Activated CD8-positive, alpha-beta memory T cell treated with anti-CD3 and anti-CD28 coated beads for 1 hour (primary cell): ENCODE measurements around the gene HYAL3.

Experiments
- DNase-seq, 2 donors: peaks; one replicate each; pipeline ENCODE4 v3.0.0-alpha.2; 2020; ENCODE audit warnings: low read depth in 1 of 2; ENCODE audit errors: extremely low read depth in 1 of 2

HYAL3 gene

DNA sequence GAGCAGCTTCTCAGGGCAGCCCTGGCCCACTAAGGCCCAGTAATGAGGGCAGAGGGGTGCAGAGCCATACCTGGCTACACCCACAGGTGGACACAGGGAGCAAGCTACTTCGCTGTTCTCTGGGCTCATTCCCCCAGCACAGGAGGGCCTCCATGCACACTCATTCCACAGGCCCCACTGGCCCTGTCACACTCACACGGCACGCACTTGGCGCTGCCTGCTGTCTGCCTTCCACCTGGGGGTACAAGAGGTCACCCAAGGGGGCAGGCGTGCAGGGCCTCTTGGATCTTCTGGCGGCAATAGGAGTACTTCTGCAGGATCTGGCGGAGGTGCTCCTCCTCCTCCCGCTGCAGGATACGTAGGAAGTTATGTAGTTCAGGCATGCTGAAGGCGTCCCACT lies 31.1 kb upstream of the HYAL3 start:
- DNase-seq, result no peak

DNA sequence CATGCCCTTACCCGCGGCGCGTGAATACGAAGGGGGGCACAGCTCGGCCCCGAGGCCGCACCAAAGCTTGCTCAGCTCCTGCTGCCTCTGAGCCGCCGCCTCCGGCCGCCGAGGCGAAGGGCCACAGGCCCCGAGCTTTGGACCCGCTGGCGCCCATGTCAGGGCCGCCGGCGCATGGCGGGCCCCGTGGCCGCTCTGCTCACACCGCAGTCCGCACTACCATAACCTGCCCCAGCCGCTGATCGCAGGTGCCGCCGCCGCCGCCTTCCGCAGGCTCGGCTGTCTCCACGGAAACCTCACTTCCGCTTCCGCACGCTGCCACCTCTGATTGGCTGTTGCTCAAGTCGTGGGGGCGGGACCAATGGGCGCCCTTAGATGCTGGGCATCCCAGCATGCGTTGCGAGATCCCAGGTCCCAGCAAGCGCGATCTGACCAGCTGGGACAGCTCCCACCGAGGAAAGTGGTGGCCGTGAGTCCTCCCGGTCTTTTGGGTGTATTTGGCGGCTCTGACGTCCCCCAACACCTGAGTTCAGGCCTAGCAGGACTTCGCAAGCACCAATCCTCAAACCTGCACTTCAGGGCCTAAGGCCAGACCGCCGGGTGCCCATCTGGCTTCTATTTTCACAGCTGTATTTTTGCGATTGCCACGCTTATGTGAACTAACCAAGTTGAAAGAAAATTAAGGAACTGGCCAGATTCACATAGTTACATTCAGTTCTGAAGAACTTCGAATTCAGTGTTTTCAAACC lies 28.9 kb upstream of the HYAL3 start, which contains the start of gene TUSC2:
Gene TUSC2, minus strand, starts transcription at position 281 of the 749 bp plus-strand sequence. Its CDS starts 124 bp downstream, at position 157.
- peak; percentile 86 to 91 for DNase-seq

DNA sequence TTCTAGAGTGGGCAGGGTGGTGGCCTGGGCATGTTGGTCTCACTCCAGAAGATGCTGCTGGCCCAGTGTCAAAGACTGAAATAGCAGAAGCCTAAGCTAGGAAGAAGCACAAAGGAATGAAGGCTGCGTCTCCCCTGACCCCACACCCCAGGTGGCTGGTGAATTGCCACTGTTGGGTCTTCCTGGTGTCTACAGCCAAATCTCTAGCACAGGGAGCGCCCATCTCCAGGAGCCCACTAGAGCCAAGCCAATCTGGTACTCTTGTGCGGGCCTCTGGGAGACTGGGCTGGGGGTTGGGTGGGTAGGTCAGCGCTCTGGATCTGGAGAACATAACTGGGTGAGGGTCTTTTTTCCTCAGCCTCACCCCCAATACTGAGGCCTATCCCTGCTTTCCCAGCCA lies 27.9 kb upstream of the HYAL3 start:
- DNase-seq, result no peak

DNA sequence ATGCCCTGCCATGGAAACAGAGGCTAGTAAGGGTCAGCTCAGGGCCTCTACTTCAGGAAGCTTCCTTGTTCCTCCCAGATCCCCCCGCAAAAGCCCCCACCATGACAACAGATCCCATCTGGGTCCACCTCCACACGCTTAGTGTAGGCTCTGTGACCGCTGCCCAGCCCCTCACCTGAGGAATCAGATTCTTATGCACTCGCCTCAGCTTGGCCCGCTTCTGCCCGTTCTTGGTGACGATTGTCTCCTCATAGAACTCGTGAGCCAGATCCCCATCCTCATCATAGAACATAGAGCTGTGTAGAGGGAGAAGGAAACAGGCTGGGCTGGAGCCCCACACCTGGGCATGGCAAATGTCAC lies 27.0 kb upstream of the HYAL3 start:
- DNase-seq, result no peak

DNA sequence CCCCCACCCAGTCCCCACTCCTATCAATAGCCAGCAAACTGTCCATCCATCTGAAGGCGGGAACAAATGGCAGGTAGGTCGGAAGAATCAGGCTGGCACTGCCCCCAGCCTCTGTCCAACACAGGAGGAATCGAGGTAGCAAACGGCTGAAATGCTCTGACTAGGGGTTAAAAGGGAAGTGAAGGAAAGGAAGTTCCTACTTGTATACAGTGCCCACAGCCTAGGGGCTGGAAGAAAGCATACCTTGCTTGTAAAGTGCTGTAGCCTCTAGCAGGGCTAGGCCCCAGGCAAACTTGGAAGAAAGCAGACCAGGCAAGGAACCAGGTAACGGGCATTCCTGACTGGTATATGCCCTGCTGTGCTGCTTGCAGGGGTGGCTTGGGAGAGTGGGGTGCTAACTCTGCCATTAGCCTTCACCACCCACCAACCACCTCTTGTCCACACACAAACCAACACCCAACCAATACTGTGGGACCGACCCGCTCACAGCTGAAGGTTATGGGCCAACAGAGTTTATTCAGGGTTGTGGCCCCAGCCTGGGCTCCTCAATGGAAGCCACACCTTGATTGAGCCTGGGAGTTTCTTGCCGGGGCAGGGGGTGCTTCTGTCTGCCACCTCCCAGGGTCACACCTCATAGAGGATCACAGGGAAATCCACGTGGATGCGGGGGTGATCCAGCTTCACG lies 26.4 kb upstream of the HYAL3 start:
- DNase-seq, result no peak

DNA sequence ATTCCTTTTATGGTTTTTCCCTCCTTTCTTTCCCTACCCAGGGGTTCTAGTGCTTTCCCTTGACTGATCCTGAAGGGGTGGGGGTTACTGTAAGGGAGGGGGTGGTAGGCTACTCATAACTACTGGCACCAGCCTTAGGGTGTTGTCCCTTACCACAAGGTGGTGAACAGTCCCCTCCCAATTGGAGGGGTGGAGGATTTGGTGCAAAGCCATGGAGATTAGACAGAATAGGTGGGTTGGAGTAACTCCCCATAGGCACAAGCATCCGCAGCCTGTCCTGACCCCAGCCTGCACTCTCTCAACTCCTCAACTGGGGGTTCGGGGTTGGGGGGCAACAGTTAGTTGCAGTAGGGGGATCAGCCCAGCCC lies 25.9 kb upstream of the HYAL3 start:
- DNase-seq, result no peak

DNA sequence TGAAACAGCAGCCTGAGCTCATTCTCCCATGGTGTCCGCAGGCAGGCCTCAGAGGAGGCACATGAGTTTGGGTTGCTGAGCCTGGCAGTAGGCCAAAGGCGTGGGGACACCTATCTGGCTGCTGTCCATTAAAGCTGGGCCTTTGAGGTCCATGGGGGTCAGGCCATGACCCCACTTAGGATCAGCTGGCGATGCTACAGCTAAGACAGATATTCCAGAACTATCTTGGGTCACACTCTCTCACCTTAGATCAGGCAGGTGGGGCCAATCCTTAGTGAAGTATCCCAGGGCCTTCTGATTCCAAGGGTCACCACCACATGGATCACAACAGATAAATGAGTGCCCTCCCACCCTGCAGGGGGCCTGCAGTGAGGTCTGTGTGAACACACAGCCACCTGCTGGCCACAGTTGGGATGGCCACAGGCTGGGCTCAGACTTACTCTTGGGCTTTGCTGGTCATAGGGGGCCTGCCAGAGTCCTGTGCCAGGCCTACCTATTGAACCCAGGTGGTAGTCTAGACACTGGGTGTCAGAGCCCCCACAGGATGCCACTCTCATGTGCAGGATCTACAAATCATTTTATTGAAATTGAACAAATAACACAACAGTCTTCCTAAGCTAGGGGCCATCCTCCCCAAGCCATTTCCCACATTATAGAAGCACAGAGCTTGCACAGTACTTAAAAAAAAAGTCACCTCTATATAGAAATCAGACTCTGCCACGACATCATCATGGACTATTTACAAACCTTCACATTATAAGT lies 25.3 kb upstream of the HYAL3 start:
- peak in 1 of 2 donors; percentile 39 for DNase-seq

DNA sequence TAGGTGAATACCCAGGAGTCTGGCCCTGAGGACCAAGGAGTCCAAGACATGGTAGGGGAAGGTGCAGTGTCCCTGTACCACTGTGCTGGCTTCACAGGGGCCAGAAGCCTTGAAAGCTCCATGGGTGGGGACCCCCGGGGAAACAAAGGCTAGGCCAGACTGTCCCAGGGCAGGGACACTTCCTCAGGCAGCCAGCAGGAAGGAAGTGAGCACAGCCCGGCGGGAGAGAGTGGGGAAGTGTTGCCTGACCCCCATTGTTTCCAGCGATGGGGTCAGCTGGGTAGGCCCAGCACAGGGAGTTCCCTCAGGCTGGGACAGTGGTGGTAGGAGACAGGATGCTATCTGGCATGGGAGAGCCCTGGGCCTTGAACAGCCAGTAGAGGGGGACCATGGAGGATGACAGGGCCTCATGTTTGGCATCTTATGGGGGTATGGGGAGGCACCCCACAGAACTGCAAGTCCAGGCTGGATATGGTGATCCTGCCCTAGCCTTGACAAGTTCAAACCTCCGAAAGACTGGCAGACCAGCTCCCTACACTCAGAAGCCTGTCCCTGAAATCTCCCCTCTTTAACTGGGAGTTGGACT lies 24.5 kb upstream of the HYAL3 start:
- no peak for DNase-seq

DNA sequence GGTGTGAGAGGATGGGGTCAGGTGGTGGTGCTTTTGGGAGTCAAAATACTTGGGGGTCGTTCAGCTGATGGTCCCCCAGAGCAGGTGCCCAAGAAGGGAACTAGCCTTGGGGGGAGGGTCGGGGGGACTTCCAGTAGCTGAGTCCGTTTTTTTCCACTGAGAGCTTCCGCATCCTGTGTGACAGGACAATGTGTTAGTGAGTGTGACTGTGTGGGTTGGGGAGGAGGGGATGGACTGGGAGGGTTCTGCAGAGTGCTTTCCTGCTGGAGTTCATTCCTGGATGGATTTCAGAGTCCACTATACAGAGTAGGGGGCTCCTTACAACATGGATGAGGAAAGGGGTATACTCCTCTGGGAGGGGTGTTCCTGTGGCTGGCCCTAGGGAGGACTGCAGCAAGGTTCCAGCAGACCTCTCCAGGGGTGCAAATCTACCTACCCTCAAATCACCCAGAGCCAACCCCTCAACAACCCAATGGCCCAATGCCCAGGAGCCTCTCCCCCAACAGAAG lies 23.9 kb upstream of the HYAL3 start:
- no peak for DNase-seq

DNA sequence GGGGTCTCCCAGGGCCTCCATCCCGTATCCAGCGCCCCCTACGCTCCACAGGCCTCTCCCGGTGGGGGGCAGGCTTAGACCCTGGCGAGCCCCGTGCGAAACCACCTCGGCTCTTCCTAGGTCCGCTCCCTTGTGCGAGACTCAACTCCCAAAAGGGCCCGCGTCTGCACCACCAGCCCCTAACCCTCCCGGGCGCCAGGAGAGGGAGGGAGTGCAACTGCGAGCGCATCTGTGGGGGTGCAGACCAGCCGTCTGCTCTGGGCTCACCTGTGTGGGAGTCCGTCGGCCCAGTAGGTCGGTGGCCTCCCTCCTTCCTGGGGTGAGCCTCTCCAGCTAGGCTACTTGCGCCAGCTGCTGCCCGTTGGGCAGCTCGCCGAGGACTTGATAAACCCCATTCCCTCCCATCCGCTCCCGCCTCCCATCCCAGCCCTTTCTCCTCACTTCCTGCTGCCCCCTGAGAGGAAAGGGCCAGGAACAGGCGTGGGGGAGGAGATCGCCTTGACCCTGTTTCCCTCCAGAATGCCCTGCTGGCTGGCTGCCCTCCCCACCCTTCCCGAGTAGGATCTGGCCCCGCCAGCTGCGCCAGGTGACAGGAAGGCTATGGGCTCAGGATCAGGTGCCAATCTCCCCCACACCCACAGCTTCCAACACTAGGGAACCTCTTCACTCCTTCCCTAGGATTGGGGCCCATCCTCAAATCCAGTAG lies 23.3 kb upstream of the HYAL3 start, which contains the start of gene HYAL2:
Gene HYAL2, minus strand, starts transcription at position 360 of the 706 bp plus-strand sequence. CDS start 2,256 bp downstream, outside the sequence.
- DNase-seq, result no peak

DNA sequence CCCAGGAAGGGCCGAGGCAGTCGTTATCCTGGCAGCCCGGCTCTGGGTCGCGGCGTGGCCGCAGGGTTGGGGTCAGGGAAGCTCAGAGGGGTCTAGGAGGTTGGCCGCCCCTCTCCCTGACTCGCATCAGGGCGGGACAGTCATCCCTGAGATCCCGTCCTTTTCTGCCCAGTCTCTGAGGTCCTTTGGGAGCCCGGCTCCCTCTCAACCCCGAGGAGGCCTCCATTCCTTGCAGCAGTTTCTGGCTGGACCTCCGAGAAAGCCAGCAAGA lies 22.8 kb upstream of the HYAL3 start:
- no peak for DNase-seq

DNA sequence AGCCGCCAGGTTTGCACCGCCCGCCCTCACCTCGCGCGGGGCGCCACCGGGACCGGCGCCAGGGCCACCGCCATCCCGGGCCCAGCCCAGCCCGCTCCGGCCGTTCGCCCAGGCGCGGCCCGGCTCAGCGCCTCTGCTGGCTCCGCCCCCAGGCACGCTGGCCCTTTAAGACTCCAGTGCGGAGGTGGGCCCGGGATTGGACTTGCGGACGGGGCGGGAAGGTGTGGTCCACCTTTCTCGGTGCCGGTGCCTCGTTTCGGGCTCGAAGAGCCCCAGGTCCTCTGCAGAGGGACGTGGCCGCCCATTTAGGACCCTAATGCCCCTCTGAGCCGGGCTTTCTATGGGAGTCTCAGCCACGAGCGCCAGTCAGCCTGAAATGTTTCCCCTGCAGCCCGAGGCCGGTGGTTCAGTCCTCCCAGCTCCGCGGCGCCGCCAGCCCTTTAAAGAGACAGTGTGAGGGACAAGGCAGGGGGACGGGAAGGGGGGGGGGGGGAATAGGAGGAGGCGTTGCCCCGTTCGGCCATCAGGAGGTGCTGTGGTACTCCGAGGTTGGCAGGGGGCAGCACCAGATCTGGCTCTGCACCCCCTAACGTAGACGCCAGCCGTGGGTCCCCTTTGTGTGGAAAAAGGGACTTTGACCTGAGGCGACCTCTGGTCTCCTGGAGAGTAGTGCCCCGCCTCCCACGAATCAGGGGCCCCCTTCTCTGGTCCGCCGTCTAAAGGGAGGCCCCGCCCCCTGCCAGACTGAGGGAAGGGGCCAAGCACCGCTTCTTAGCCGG lies 22.3 kb upstream of the HYAL3 start:
- DNase-seq, result peak; percentile 43 to 67

DNA sequence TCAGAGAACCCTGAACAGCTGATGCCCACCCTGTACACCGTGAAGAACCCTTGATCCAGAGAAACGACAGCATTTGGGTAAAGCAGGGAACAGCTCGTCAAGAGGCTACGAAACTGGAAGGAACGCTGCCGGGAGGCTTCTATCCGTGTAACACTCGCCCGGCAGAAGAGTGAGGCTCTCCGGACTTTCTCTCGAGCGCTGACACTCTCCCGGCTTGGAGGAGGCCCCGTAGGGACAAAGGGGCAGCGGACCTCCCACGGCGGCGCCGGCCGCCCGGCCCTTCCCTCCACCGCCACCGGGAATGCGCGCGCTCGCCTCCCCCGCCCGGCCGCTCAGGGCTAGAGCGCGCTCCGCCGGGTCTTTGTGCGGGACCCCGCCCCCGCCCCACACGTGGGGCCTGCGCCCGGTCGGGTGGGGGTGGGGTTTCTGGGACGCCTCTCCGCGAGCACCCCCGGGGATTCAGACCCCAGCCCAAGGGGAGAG lies 21.7 kb upstream of the HYAL3 start:
- peak in 1 of 2 donors; percentile 38 for DNase-seq

DNA sequence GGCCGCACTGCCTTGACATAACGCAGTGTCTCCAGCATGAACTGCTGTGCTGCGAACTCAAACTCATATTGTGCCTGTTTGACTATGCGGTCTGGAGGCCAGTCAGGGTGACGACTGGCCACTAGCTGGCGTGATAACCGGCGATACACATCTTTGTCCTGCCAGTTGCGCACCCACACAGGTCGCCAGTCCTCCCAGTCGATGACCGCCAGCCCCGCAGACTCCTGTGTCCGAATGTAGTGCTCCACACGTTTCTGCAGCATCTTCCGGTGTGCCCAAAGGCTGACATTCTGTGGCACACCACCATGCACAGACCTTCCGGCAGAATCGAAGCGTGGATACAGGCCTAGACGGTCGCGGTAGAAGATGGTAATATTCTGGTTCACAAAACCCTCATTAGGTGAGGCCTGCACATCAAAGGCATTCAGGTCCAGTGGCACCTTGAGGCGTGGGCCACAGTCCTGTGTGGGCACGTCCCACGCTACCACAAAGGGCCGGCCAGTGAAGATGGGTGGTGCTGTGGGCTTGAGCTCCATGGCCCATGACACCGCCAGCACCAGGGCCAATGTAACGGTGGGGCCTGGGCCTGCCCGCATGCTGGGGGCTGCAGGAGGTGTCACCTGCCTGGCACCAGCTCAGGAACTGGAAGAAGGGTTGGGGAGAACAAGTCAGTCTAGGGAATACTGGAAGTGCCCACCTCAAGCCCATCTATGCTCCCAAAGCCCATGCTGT lies 20.9 kb upstream of the HYAL3 start:
- no peak for DNase-seq

DNA sequence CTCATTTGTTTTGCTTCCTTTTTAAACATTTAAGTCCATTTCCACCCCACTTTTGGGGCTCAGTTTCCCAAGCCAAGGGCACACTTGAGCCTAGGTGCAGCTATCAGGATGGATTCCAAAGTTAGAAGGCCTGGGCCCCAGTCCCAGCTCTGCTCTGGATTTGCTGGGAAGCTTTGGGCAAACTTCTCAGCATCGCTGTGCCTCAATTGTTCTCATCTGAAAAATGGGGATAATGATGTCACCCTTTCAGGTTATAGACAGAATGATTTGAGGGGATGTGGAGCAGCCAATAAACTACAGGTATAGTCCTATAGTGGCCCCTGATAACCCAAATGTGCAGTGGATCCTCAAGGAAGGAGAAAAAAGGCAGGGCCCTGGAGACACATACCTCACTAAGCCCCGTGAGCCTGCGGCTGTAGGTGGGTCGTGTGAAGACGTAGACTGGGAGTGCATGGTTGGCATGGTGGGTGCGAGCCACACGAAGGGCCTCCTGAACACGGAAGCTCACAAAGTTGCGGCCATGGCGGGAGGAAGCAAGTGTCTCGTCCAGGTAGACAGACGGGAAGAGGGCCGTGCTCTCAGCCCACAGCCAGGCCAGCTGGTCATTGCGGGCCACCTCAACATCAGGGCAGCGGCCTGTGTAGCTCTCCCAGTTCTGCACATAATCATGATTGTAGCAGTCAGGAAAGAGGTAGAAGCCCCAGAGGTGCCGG lies 20.1 kb upstream of the HYAL3 start:
- no peak for DNase-seq

DNA sequence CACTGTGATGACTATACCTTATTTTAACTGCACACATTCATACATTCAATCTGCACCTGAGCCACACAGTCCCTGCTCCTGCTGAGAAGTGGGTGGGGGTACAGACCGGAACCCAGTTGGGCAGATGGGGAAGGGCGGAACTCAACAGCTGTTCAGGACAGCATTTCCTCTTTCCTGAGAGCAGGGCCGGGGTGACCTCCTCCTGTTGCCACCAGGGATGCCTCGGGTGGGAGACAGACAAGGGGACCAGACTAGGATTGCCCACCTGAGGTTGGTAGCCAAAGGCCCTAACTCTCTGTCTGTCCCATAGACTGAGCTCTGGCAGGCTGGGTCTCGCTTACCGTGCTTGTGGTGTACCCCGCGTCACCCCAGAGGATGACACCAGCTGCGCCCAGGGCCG lies 19.4 kb upstream of the HYAL3 start:
- DNase-seq, result no peak

DNA sequence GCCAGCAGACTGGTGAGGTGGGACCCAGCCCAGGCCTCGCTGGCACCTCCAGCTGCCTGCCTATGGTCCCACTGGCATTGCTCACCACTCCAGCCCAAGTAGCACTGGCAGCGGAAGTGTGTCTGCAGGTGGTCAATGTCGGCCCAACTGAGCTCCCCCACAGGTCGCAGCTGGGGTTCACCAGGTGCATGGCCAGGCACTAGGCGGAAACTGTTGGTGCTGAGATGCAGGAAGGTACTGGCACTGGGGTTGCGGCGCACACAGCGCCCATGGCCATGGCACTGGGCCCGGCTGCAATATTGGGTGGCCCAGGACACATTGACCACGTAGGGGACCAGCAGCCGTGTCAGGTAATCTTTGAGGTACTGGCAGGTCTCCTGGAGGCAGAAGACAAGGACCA lies 19.0 kb upstream of the HYAL3 start:
- DNase-seq, result no peak

DNA sequence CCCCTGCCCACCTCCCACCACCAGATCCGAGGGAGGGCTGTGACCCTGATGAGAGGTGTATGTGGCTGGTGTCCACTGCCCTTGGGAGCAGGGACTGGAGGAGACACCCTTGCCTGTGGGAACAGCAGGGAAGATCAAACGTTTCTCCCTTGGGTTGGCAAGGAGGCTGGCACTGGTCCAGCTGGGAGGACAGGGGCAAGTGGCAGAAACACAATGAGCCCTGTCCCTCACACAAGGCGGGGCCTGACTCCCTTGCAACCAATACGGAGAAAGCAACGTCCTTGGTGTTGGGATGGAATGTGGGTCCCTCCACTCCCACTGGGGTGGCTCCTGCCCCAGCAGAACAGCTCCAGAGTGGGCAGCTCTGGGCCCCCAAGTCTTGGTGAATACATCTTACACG lies 18.1 kb upstream of the HYAL3 start:
- DNase-seq, result no peak
